Choroid plexus epithelial cell (primary cell): ENCODE data around the gene PRKG1.

Experiments
- DNase-seq: peaks from one replicate; pipeline ENCODE4 v3.0.0-alpha.2; 2010; ENCODE audit warnings: low read depth
- H3K4me3 ChIP-seq: 2 replicates; pipeline ENCODE4 v1.5.1; 2011; ENCODE audit warnings: low read depth, mild to moderate bottlenecking, control low read depth, low read length, moderate library complexity
- TF ChIP-seq, protein P1 (sequence below): conservative IDR thresholded peaks from 2 replicates; pipeline ENCODE4 v1.5.1; 2011; ENCODE audit warnings: low read depth, mild to moderate bottlenecking, control low read depth, inconsistent platforms, low read length, moderate library complexity

The PRKG1 gene

DNA sequence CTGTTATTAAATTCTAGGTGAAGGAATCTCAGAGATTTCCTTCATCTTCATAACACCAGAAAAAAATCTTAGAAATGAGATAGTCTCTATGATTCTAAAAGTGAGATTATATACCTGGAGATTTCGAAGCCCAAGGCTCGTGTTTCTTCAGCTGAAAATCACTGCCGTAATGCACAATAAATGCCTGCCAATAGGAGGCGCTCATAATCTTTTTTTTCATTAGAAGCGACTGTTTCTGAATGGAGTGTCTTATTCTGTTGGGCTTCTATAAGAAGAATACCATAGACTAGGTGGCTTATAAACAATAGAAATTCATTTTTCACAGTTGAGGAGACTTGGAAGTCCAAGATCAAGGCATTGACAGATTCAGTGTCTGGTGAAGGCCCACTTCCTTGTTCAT is 294.7 kb downstream of the PRKG1 start:
- no peak for DNase-seq
- H3K4me3 ChIP-seq = no peak overlapping the region

DNA sequence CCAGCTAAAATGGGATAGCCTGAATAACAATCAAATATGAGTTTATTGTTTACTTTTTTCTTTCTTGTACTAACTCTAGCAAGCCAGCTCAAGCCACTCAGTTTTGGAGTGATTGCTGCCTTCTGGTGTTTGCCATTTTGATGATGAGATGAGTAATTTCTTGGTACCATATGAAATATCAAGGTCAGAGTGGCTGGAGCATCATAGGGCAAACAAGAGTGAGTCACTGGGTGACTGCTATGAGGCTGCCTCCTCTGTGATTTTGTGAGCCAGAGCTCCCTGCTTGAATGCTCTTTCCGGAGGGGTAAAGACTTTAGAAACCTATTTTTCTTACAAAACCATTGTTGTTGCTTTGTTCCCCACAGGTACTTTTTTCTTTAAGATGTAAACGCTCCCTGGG is 295.6 kb downstream of the PRKG1 start:
- H3K4me3 ChIP-seq = no peak overlapping the region
- TF ChIP-seq, protein P1, sequence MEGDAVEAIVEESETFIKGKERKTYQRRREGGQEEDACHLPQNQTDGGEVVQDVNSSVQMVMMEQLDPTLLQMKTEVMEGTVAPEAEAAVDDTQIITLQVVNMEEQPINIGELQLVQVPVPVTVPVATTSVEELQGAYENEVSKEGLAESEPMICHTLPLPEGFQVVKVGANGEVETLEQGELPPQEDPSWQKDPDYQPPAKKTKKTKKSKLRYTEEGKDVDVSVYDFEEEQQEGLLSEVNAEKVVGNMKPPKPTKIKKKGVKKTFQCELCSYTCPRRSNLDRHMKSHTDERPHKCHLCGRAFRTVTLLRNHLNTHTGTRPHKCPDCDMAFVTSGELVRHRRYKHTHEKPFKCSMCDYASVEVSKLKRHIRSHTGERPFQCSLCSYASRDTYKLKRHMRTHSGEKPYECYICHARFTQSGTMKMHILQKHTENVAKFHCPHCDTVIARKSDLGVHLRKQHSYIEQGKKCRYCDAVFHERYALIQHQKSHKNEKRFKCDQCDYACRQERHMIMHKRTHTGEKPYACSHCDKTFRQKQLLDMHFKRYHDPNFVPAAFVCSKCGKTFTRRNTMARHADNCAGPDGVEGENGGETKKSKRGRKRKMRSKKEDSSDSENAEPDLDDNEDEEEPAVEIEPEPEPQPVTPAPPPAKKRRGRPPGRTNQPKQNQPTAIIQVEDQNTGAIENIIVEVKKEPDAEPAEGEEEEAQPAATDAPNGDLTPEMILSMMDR = no peak
- DNase-seq = peak; percentile 60

More for the DNA sequence above, 294.7 kb downstream of the PRKG1 start:
- TF ChIP-seq, protein P1 = no peak

DNA sequence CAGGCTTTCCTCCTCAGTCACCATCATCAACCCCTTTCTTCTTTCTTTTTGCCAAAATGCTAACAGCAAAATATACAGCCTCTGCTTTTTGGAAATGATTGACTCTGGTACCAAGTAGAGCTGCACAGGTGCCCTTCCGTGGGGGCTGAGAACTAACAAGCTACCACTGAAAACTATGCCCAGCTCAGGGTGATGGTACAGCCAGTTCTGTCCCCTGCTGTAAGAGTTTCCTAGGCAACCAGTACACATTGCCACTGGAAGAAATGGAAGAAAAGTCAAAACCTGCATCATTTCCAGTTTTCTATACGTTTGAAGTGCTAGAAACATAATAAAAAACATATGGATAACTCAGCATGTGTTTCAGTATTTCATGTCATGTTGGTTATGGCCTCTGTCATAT is 297.5 kb downstream of the PRKG1 start:
- DNase-seq = no peak

DNA sequence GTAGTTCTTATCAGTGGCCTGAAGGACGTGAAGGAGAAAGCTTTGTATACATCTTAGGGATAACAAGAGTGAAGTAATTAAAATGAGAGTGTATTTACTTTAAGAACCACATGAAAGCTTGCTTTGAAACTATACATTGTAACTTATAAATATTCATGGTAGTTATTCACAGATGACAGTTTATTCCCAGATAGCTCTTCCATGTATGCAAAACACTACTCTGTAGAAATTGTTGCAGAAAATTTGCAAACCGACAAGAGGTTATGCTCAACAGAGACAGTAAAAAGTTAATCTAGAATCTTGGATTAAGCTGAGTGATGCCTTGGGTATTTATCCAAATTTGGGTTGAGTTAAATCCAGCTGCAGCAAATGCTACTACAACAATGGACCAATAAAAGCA is 301.5 kb downstream of the PRKG1 start:
- no peak for DNase-seq
- no peak overlapping the region for H3K4me3 ChIP-seq
- TF ChIP-seq, protein P1 = no peak

More for the DNA sequence above, 297.5 kb downstream of the PRKG1 start:
- TF ChIP-seq, protein P1 = no peak
- H3K4me3 ChIP-seq = no peak overlapping the region

DNA sequence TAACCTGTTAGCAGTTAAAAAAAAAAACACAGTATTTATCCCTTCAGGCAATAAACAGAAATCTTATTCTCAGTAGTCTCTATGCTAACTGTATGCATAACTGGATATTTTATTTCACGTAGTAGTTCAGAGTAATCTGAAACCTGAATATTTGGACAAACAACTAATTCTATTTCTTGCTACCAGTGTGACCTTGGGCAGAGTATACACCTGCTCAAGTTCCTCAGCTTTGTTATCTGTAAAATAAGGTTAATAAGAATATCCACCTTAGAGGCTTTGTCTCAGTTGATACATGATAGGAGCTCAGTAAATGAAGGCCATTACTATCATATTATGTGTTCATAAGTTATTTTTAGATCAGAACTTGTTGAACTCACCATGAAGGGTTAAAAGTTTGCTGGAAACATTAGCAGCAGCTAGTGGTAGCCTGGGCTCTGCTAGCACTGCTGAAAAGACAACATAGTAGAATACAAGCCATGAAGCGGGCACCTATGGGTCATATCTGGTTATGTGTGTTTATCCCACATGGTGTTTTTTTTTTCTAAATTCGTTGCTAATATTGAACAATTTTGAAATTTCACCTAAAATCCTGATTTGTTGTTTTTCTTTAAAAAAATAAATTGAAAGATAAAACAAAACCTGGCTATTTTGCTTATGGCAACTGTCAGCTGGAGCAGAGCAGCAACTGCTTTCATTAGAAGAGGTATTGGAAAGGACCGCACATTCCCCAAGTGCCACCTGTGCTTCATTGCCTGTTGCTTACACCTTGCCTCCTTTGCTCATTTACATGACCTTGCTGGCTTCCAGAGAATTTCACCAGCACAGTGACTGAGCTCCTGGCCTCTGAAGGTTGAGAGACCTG is 303.0 kb downstream of the PRKG1 start:
- no peak for DNase-seq
- TF ChIP-seq, protein P1 = no peak
- no peak overlapping the region for H3K4me3 ChIP-seq

DNA sequence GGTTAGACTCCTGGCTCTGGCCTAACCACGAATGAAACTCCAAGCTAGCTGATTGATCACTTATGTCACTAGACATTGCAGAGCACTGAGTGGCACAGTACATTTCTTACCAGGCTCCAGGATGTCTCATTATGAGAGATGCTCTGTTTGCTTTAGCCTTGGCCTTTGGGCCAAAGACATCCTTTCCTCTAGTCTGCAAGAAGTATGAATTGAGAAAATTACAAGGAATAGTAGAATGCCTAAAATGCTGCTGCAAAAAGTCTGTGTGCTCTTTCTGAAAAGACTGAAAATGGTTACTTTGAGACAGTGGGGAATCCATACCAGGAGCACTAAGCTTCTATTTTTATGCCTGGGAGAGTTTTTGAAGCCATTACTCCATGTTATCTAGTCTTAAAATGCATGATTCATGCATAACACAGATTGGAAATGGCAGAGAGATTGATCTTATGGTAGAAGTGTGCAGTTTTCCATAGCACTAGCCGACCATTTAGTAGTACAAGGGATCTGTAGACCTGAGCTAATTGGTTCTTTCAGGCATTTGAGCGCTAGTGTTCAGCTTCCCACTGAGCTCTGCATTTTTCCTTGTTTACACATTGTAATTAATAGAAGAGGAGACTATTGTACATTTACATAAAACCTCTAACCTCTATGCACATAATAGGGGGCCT is 303.8 kb downstream of the PRKG1 start:
- no peak for DNase-seq

More for the DNA sequence above, 303.8 kb downstream of the PRKG1 start:
- H3K4me3 ChIP-seq = no peak overlapping the region
- TF ChIP-seq, protein P1 = no peak
